ENCODE results near the gene GATAD2A.

DNA sequence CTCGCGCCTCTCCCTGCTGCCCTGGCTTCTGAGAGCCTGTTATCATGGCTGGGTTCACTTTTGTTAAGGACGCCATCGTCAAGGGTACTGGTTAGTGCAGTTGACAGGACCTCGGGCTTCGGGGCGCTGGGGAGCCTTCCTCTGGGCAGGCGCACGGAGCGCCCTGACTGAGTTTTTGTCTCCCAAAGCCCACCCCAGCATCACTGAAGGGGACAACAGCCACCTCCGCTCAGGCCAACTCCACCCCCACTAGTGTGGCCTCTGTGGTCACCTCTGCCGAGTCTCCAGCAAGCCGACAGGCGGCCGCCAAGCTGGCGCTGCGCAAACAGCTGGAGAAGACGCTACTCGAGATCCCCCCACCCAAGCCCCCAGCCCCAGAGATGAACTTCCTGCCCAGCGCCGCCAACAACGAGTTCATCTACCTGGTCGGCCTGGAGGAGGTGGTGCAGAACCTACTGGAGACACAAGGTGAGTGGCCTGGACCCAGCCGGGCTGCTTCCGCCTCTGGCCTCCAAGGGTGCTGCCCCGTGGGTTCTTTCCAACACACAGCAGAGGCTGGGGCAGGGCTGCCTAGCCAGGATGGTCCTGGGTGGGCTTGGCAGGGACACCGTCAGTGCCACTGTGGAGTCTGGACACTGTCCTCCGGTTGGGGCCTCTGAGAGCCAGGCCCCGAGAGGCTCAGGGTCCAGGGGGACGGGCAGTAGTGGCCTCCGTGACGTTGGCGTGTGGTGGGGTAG is 92.9 kb downstream of the GATAD2A start:
- no peak for TF ChIP-seq CTCF (IDR thresholded peaks at IDR 0.05 in 2 of 3, conservative IDR thresholded peaks at IDR 0.05 in 1 of 3; ENCODE audit: control insufficient read depth in 2 of 3, extremely low read depth in 1 of 3, insufficient read depth in 1 of 3, low read depth in 3 of 3, low read length in 3 of 3)
- TF ChIP-seq E2F4 (IDR thresholded peaks at IDR 0.05; ENCODE audit: low read depth, low read length): no peak
- no peak for TF ChIP-seq CHD2 (IDR thresholded peaks at IDR 0.05; ENCODE audit: borderline replicate concordance, low read depth, low read length)
- TF ChIP-seq, protein P1, sequence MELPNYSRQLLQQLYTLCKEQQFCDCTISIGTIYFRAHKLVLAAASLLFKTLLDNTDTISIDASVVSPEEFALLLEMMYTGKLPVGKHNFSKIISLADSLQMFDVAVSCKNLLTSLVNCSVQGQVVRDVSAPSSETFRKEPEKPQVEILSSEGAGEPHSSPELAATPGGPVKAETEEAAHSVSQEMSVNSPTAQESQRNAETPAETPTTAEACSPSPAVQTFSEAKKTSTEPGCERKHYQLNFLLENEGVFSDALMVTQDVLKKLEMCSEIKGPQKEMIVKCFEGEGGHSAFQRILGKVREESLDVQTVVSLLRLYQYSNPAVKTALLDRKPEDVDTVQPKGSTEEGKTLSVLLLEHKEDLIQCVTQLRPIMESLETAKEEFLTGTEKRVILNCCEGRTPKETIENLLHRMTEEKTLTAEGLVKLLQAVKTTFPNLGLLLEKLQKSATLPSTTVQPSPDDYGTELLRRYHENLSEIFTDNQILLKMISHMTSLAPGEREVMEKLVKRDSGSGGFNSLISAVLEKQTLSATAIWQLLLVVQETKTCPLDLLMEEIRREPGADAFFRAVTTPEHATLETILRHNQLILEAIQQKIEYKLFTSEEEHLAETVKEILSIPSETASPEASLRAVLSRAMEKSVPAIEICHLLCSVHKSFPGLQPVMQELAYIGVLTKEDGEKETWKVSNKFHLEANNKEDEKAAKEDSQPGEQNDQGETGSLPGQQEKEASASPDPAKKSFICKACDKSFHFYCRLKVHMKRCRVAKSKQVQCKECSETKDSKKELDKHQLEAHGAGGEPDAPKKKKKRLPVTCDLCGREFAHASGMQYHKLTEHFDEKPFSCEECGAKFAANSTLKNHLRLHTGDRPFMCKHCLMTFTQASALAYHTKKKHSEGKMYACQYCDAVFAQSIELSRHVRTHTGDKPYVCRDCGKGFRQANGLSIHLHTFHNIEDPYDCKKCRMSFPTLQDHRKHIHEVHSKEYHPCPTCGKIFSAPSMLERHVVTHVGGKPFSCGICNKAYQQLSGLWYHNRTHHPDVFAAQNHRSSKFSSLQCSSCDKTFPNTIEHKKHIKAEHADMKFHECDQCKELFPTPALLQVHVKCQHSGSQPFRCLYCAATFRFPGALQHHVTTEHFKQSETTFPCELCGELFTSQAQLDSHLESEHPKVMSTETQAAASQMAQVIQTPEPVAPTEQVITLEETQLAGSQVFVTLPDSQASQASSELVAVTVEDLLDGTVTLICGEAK (IDR thresholded peaks at IDR 0.05; ENCODE audit: borderline replicate concordance): no peak
- TF ChIP-seq MYC (IDR thresholded peaks at IDR 0.05; ENCODE audit: insufficient read depth, insufficient read length, insufficient replicate concordance, low read length, severe bottlenecking): no peak

Measured in GM12878 (cell line).